Endometrial microvascular endothelial cells (primary cell): Measurements from ENCODE around the gene CAPN13. TPM values are rescaled to one million over a fixed set of nuclear protein-coding genes. Genes with fewer than 3 reads are reported as not detected.

Source experiments
- in situ Hi-C: cut with HindIII; loops from 2 replicates; pipeline ENCODE4 v1.10.0; 2017; ENCODE audit warnings: low sequenced_read_pairs, low pct_unique_long_range_greater_than_20kb; ENCODE audit errors: inconsistent ontology term
- total RNA-seq: library from RNA; depleted of rRNA; stranded (reverse); fragments of >200 nt; gene quantifications from one replicate; pipeline ENCODE4 v1.2.3, GENCODE V29; 2015; ENCODE audit errors: inconsistent ontology term

The CAPN13 gene
- total RNA-seq, 1 donor from 2014 or later: not detected

DNA sequence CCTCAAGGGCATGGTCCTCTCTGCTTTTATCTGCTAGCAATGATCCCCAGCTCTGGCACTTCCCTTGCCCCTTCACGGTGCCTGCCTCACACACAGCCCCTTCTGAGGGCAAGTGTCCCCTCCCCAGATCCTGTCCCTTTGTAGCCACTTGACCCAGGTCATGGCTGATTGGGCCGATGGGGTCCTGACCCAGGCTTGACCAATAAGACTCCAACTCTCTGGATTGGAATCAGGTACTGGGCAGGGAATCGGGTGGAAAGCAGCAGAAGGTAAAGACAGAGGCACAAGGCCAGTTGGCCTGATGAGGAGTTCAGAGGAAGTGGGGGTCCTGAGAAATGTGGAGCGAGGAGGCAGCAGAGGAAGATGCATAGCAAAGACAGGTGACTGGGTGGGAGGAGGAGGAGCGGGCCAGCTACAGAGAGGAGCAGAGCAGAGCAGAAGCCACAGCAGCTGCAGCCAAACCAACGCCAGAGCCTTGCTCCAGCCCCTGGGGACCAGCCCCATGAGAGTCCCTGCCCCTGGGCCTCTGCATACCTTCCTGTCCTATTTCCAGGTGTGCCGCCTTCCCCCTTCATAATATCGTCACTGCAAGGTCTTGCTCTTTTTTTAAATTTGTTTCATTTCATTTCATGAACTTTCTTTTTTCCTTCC lies 39.1 kb downstream of the CAPN13 start:
- in situ Hi-C loops: no loop called here

- in situ Hi-C loops: no loop called here
Observed at GRCh38 chr2:30766666-30767065, 40.6 kb downstream of the CAPN13 start.

- in situ Hi-C loops: no loop called here
Observed at GRCh38 chr2:30765876-30766470, 41.3 kb downstream of the CAPN13 start.

DNA sequence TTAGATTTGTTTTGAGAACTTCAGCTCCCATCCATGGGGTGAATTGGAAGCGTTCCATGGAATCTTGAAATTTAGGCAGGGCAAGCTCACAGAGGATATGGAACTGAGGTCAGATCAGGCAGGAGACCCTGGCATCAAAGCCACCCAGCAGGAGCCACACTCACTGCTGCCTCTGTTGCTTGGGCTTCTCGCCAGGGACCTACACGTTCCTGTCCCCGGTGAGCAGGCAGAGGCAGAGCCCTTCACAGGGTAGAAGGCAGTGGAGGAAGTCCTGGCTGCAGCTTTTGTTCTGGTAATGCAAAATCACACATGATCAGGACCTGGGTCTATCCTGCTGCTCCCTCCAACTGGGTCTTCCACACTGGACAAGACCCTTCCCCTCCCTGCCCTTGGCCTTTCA lies 42.1 kb downstream of the CAPN13 start:
- in situ Hi-C loops: no loop called here

DNA sequence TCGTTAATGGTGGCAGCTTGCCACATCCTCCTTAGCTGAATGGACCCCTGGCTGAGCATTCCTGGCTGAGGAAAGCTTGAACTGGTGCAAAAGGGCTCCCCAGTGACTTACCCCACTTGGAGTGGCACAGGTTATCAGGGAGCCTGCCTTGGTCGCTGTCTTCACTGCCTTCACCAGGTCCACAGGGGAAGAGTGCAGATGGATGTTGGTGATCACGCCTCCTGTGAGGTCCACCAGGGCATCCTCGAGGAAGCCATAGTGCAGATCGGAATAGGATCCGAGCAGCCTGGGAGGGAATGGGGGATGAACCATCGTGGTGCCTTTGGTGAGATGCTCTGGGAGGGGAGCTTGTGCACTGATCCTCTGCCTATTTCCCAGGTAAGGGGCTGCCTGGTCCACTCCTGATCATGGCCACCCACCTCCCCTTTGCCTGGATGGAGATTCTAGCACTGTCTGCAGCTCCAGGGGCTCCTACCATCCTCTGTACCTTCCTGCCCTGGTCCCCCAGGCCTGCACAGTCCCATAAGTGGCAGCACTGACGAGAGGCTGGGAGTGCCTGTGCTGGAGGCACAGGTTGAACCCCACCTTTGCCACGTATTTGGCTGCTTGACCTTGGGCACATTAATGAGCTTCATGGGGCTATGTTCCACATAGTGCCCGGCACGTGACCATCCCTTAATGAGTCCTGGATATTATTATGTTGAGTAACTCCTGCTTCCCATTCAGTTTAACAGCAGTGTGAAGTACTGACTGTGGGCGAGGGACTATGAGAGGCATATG lies 43.0 kb downstream of the CAPN13 start:
- in situ Hi-C loops: no loop called here

GRCh38 chr2:30763151-30763660 lies 44.0 kb downstream of the CAPN13 start:
- in situ Hi-C loops: no loop called here

DNA sequence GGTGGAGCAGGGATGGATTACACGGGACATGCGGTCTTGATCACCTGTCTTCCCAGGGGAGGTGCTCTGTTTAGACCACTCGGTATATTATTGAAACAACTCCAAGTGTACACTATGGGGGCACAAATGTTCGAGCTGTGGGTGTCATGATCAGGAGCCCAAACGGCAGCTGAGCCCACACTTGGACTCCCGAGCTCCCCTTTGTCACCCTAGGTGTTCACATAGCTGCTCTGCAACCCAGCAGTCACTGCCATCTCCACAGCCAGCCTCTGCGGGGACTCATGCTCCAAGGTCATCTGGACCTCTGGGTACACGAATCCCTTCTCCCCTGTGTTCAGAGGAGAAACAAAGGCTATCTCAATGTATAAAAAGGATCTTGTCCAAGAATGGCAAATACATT lies 46.0 kb downstream of the CAPN13 start:
- in situ Hi-C loops: no loop called here

GRCh38 chr2:30759481-30759880 lies 47.8 kb downstream of the CAPN13 start:
- in situ Hi-C loops: no loop called here

DNA sequence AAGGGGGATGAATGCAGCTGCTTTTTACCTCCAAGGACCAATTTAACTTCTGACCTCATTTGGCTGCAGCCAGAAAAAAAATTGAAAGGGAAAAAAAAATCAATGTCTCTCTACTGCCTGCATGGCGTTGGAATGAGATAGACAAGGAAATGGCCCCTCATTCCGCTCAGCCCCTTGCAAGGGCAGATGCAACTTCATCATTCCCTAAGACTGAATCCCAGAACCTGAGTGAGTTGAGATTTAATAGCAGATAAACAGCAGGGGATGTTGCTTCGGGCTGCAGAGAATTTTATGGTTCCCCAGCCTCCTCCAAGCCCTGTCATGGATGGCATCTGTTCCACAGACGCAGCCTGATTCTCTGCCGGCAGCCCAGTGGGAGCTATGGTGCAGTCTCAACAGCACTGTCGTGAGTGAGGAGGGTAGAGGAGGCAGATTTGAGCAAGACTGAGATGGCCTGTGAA lies 49.0 kb downstream of the CAPN13 start:
- in situ Hi-C loops: no loop called here

DNA sequence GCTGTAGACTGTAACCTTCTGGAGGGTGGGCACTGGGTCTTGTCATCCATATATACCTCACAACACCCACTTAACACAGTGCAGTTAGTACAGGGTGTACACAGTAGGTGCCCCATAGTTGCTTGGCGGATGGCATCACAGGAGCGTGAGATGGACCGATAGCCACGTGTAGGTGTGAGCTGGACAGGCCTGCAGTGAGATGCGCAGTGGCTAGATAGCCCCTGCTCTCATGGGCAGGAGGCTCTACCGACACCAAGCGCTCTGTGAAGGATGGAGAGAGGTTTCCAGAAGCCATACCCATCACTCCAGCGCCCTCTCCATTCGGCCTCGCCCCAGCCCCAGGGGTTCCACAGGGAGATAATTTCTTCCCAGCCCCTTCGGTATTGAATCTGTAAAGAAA lies 49.5 kb downstream of the CAPN13 start:
- in situ Hi-C loops: no loop called here

DNA sequence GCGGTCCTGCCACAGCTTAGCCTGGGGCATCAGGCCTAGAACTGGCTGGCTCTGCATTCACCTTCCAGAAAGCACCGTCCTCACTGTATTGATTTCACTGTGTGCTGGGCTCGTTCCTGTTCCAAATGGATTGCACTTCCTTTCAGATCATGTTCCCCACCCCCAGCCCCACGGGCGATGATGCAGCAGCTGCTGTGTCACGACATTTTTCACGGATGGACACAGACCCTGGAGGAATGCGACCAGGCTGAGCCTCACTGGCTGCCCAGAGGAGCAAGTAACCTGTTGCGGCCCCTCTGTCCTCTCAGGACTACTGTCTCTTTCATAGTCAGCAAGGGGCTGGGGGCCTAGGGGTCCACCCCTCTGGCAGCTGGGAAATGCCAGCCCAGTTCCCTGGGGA lies 50.3 kb downstream of the CAPN13 start:
- in situ Hi-C loops: no loop called here

GRCh38 chr2:30756051-30756719 lies 51.1 kb downstream of the CAPN13 start:
- in situ Hi-C loops: no loop called here

- in situ Hi-C loops: no loop called here
Observed at GRCh38 chr2:30753630-30754029, 53.6 kb downstream of the CAPN13 start.

GRCh38 chr2:30752811-30753210 lies 54.4 kb downstream of the CAPN13 start:
- in situ Hi-C loops: no loop called here

- in situ Hi-C loops: no loop called here
Observed at GRCh38 chr2:30747206-30747605, 60.0 kb downstream of the CAPN13 start.

- in situ Hi-C loops: no loop called here
Observed at GRCh38 chr2:30744823-30745222, 62.4 kb downstream of the CAPN13 start.

GRCh38 chr2:30741576-30741975 lies 65.7 kb downstream of the CAPN13 start:
- in situ Hi-C loops: no loop called here

GRCh38 chr2:30738141-30738911 lies 68.9 kb downstream of the CAPN13 start:
- in situ Hi-C loops: no loop called here

DNA sequence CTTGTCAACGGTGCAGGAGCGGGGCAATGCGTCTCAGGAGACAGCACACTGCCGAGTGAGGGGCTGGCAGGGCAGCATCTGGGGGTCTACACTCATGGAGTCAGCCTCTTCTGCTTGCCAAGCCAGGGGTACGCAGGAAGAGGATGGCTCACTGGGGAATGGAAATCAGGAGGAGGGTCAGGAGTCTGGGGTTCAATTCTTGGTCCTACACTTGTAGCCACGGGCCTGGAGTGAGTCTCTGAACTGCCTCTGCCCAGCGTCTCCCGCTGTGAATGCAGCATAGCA lies 70.0 kb downstream of the CAPN13 start:
- in situ Hi-C loops: no loop called here
